ENCODE results near the gene CSPG4.

DNA sequence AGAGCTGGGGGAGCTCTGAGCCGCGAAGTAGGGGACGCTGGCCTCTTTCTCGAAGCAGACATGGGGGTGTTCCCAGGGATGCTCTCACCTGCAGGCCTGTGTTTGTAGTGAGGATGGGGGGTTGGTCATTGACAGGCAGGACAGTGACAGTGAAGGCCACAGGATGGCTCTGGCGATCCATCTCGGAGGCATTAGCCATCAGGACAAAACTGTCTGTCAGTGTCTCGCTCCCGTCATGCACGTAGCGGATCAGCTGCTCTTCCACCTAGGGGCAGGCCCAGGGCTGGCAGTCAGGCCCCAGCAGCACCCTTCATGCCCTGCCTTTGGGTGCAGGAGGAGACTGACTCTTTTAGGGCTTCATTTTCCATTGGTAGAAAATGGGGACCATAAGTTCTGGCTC, 28.0 kb downstream of the CSPG4 start:
- TF ChIP-seq CTCF (IDR thresholded peaks at IDR 0.05; ENCODE audit: insufficient read depth, low read length): no peak
- TF ChIP-seq GABPA (IDR thresholded peaks at IDR 0.05; ENCODE audit: low read depth): no peak
- TF ChIP-seq REST (IDR thresholded peaks at IDR 0.05; ENCODE audit: insufficient replicate concordance, low read depth): no peak
- no peak for TF ChIP-seq POLR2AphosphoS5 (IDR thresholded peaks at IDR 0.05; ENCODE audit: low read depth)
